H1 (cell line): ENCODE data around the gene LTBP4. TPM values are rescaled to one million over a fixed set of nuclear protein-coding genes. Genes with fewer than 3 reads are reported as not detected.

ENCODE experiments used
- CTCF ChIA-PET: fragments of 300-600 bp; sonication (Branson Sonifier 250); formaldehyde crosslinking; loops from one replicate; lab custom pipeline; 2021; ENCODE audit not compliant: partially characterized antibody; lab: Charles Lee
- POLR2A ChIA-PET: fragments of 300-600 bp; sonication (Branson Sonifier 250); formaldehyde crosslinking; loops from one replicate; lab custom pipeline; 2021; ENCODE audit warnings: inconsistent platforms; ENCODE audit not compliant: partially characterized antibody; lab: Charles Lee
- DNase-seq, 2 experiments: peaks; one replicate each; pipeline versions ENCODE4 v3.0.0 to v3.0.0-alpha.2; 2010 to 2022; ENCODE audit warnings: low spot score in 2 of 2, low read depth in 1 of 2, mixed read lengths in 1 of 2
- FAIRE-seq: peaks from 2 replicates; lab custom pipeline; 2011; peaks lifted over from hg19 to GRCh38; lab: Jason Lieb, UNC
- H2AFZ ChIP-seq: 2 replicates; pipeline ENCODE4 v1.8.1; 2012; ENCODE audit warnings: low read length, inconsistent platforms
- H2AK5ac ChIP-seq: 2 replicates; pipeline ENCODE4 v1.6.1; 2013; ENCODE audit warnings: low read depth, low read length
- H2BK120ac ChIP-seq: replicated peaks from 2 replicates; pipeline ENCODE3; 2013; ENCODE audit warnings: low read depth, low read length, inconsistent platforms
- H2BK12ac ChIP-seq: 2 replicates; pipeline ENCODE4 v1.6.1; 2013; ENCODE audit warnings: low read depth, low read length
- H2BK15ac ChIP-seq: 2 replicates; pipeline ENCODE4 v1.6.1; 2013; ENCODE audit warnings: low read length
- H2BK20ac ChIP-seq: 2 replicates; pipeline ENCODE4 v1.6.1; 2013; ENCODE audit warnings: low read length
- H2BK5ac ChIP-seq: 2 replicates; pipeline ENCODE4 v1.6.1; 2013; ENCODE audit warnings: low read depth, low read length
- H3K14ac ChIP-seq: 2 replicates; pipeline ENCODE4 v1.6.1; 2013; ENCODE audit warnings: inconsistent platforms; ENCODE audit not compliant: insufficient read length
- H3K18ac ChIP-seq: 2 replicates; pipeline ENCODE4 v1.6.1; 2013; ENCODE audit warnings: low read length; ENCODE audit errors: extremely low read depth
- H3K23ac ChIP-seq: 2 replicates; pipeline ENCODE4 v1.6.1; 2013; ENCODE audit warnings: inconsistent platforms; ENCODE audit not compliant: insufficient read length
- H3K23me2 ChIP-seq: 2 replicates; pipeline ENCODE4 v1.6.1; 2013; ENCODE audit warnings: low read depth, low read length
- H3K27ac ChIP-seq: 2 replicates; pipeline ENCODE4 v1.6.1; 2011; ENCODE audit warnings: low read depth, low read length, inconsistent platforms
- H3K27me3 ChIP-seq, 4 experiments: replicated peaks in 1 of 4; 1 replicate in 1 of 4; 2 replicates in 3 of 4; pipeline versions ENCODE4 v1.6.1 to v1.8.1; 2011 to 2013; ENCODE audit warnings: low read length in 3 of 4, mild to moderate bottlenecking in 3 of 4, inconsistent platforms in 2 of 4, mixed read lengths in 2 of 4, moderate library complexity in 1 of 4; ENCODE audit not compliant: control insufficient read depth in 3 of 4, insufficient read depth in 3 of 4; ENCODE audit errors: extremely low read depth in 1 of 4
- H3K36me3 ChIP-seq, 4 experiments: 2 replicates each; pipeline versions ENCODE4 v1.6.1 to v1.8.1; 2011 to 2013; ENCODE audit warnings: mild to moderate bottlenecking in 4 of 4, low read length in 3 of 4, moderate library complexity in 2 of 4, control low read depth in 1 of 4, inconsistent platforms in 1 of 4; ENCODE audit not compliant: insufficient read depth in 4 of 4, control insufficient read depth in 2 of 4
- H3K4ac ChIP-seq: replicated peaks from 2 replicates; pipeline ENCODE3; 2013; ENCODE audit warnings: low read length, low read depth, mixed read lengths, inconsistent platforms; ENCODE audit not compliant: insufficient read length
- H3K4me1 ChIP-seq, 4 experiments: replicated peaks in 1 of 4; 1 replicate in 1 of 4; 2 replicates in 3 of 4; pipeline versions ENCODE4 v1.6.1 to v1.8.1; 2011 to 2013; ENCODE audit warnings: low read length in 3 of 4, inconsistent platforms in 2 of 4, mixed read lengths in 1 of 4; ENCODE audit not compliant: insufficient read depth in 4 of 4, control insufficient read depth in 3 of 4
- H3K4me2 ChIP-seq, 2 experiments: 2 replicates each; pipeline versions ENCODE4 v1.6.1 to v1.8.1; 2011 to 2013; ENCODE audit warnings: low read depth in 2 of 2, low read length in 2 of 2, control low read depth in 1 of 2, inconsistent platforms in 1 of 2, mild to moderate bottlenecking in 1 of 2; ENCODE audit not compliant: insufficient read depth in 1 of 2
- H3K4me3 ChIP-seq, 4 experiments: fragments of 200-600, 300-600 bp in 1 of 4; sonication (generic), shearing (Covaris generic), sonication (Bioruptor Twin) in 1 of 4; 2 replicates each; pipeline versions ENCODE4 v1.5.1 to v1.8.1; 2011 to 2016; ENCODE audit warnings: low read length in 4 of 4, low read depth in 3 of 4, control low read depth in 2 of 4, inconsistent platforms in 2 of 4, mild to moderate bottlenecking in 2 of 4, mixed read lengths in 1 of 4, moderate library complexity in 1 of 4; ENCODE audit not compliant: insufficient read depth in 2 of 4; ENCODE audit errors: extremely low read depth in 1 of 4
- H3K56ac ChIP-seq: replicated peaks from 2 replicates; pipeline ENCODE3; 2013; ENCODE audit warnings: low read depth, mild to moderate bottlenecking, mixed read lengths, low read length, inconsistent platforms; ENCODE audit not compliant: insufficient read length
- H3K79me1 ChIP-seq: 2 replicates; pipeline ENCODE4 v1.6.1; 2013; ENCODE audit warnings: low read depth, low read length, control low read depth
- H3K79me2 ChIP-seq, 2 experiments: 2 replicates each; pipeline versions ENCODE4 v1.6.1 to v1.8.1; 2012 to 2013; ENCODE audit warnings: low read length in 2 of 2, mild to moderate bottlenecking in 2 of 2, inconsistent platforms in 1 of 2; ENCODE audit not compliant: insufficient read depth in 2 of 2, control insufficient read depth in 1 of 2
- H3K9ac ChIP-seq, 4 experiments: replicated peaks in 1 of 4; 1 replicate in 1 of 4; 2 replicates in 3 of 4; pipeline versions ENCODE4 v1.6.1 to v1.8.1; 2011 to 2013; ENCODE audit warnings: low read depth in 3 of 4, low read length in 3 of 4, control low read depth in 2 of 4, mild to moderate bottlenecking in 2 of 4, moderate library complexity in 2 of 4, inconsistent platforms in 1 of 4; ENCODE audit errors: extremely low read depth in 1 of 4
- H3K9me3 ChIP-seq, 2 experiments: 2 replicates each; pipeline versions ENCODE4 v1.6.1 to v1.8.1; 2012 to 2013; ENCODE audit warnings: mild to moderate bottlenecking in 2 of 2, moderate library complexity in 2 of 2, control low read depth in 1 of 2, inconsistent platforms in 1 of 2, low read depth in 1 of 2, low read length in 1 of 2, mixed read lengths in 1 of 2; ENCODE audit not compliant: insufficient read depth in 2 of 2
- H4K20me1 ChIP-seq, 2 experiments: replicated peaks in 1 of 2; 2 replicates each; pipeline versions ENCODE3 to v1.8.1; 2011 to 2013; ENCODE audit warnings: inconsistent platforms in 2 of 2, low read length in 2 of 2, mild to moderate bottlenecking in 1 of 2; ENCODE audit not compliant: insufficient read depth in 2 of 2, control insufficient read depth in 1 of 2
- H4K5ac ChIP-seq: 2 replicates; pipeline ENCODE4 v1.6.1; 2013; ENCODE audit warnings: low read length, low read depth, mixed read lengths, inconsistent platforms; ENCODE audit not compliant: insufficient read length
- H4K8ac ChIP-seq: 2 replicates; pipeline ENCODE4 v1.8.0; 2013; ENCODE audit warnings: mild to moderate bottlenecking, moderate library complexity, low read length, inconsistent platforms; ENCODE audit not compliant: insufficient read depth; ENCODE audit errors: extremely low read depth
- H4K91ac ChIP-seq: replicated peaks from 2 replicates; pipeline ENCODE3; 2013; ENCODE audit warnings: low read length, mixed read lengths, inconsistent platforms; ENCODE audit not compliant: insufficient read length
- ATF3 ChIP-seq: IDR thresholded peaks from 2 replicates; pipeline ENCODE4 v1.6.1; 2011; ENCODE audit warnings: low read depth, mild to moderate bottlenecking, low read length; ENCODE audit not compliant: insufficient read depth
- CREB1 ChIP-seq: IDR thresholded peaks from 2 replicates; pipeline ENCODE4 v1.6.1; 2012; ENCODE audit warnings: inconsistent platforms
- CTCF ChIP-seq, 3 experiments: IDR thresholded peaks; 1 replicate in 2 of 3; 2 replicates in 1 of 3; pipeline versions ENCODE4 v1.5.1 to v1.6.1; 2011; ENCODE audit warnings: low read length in 3 of 3, mild to moderate bottlenecking in 3 of 3, inconsistent platforms in 2 of 3, low read depth in 1 of 3, moderate library complexity in 1 of 3; ENCODE audit not compliant: insufficient read depth in 1 of 3; ENCODE audit errors: control extremely low read depth in 1 of 3
- JUND ChIP-seq: IDR thresholded peaks from 2 replicates; pipeline ENCODE4 v1.6.1; 2011; ENCODE audit warnings: mild to moderate bottlenecking, improper control_type of control experiment, low read length
- POLR2AphosphoS5 ChIP-seq: IDR thresholded peaks from 2 replicates; pipeline ENCODE4 v1.6.1; 2011; ENCODE audit warnings: low read depth, low read length
- RXRA ChIP-seq: IDR thresholded peaks from 2 replicates; pipeline ENCODE4 v1.6.1; 2011; ENCODE audit warnings: low read depth, mild to moderate bottlenecking, low read length, moderate library complexity; ENCODE audit not compliant: insufficient read depth
- SP1 ChIP-seq: IDR thresholded peaks from 2 replicates; pipeline ENCODE4 v1.6.1; 2011; ENCODE audit warnings: low read depth, low read length
- SP4 ChIP-seq: IDR thresholded peaks from 2 replicates; pipeline ENCODE4 v1.6.1; 2012; ENCODE audit warnings: low read length, inconsistent platforms
- YY1 ChIP-seq: IDR thresholded peaks from 2 replicates; pipeline ENCODE4 v1.6.1; 2011; ENCODE audit warnings: low read depth, mild to moderate bottlenecking, low read length
- ZNF274 ChIP-seq: IDR thresholded peaks from 2 replicates; pipeline ENCODE4 v1.7.0; 2012; ENCODE audit warnings: low read length, borderline replicate concordance; ENCODE audit errors: extremely low read depth
- WGBS, 2 experiments: shearing (Covaris generic) in 1 of 2; methylation state at CpG; one replicate each; pipeline versions ENCODE4 v1.1.6 to v1.1.7; 2013 to 2015; ENCODE audit warnings: low lambda C conversion rate in 2 of 2, mixed read lengths in 2 of 2, inconsistent platforms in 1 of 2, low coverage in 1 of 2, missing lambda C conversion rate in 1 of 2; ENCODE audit not compliant: insufficient replicate concordance in 2 of 2, insufficient coverage in 1 of 2, insufficient read length in 1 of 2; ENCODE audit errors: extremely low coverage in 1 of 2, missing lambda C conversion rate in 1 of 2; 5-methylcytosine and 5-hydroxymethylcytosine counted together
- polyA plus RNA-seq, 7 experiments: library from polyadenylated mRNA; depleted of rRNA in 3 of 7; stranded (reverse) in 5 of 7; unstranded in 2 of 7; fragments of >200 nt in 5 of 7; fragments of 200-250 nt in 2 of 7; gene quantifications; 1 replicate in 5 of 7; 2 replicates in 1 of 7; 4 replicates in 1 of 7; pipeline versions ENCODE4 v1.2.1 to v1.2.3, GENCODE V29; 2011 to 2013; ENCODE audit warnings: missing spikeins in 2 of 7, mixed read lengths in 2 of 7
- total RNA-seq: library from RNA; stranded (reverse); fragmentation: NEBNext Ultra II Directional; extraction: Animal tissue kit (Norgen Biotek cat#: 25700); gene quantifications from 2 replicates; pipeline ENCODE4 v1.2.1, GENCODE V29; 2021

The LTBP4 gene
- total and polyA plus RNA-seq, 2 of the 8 experiments (the other 6 are each of a cell fraction or from before 2014, with no cell fraction given): 54.5 to 77.1 TPM

DNA sequence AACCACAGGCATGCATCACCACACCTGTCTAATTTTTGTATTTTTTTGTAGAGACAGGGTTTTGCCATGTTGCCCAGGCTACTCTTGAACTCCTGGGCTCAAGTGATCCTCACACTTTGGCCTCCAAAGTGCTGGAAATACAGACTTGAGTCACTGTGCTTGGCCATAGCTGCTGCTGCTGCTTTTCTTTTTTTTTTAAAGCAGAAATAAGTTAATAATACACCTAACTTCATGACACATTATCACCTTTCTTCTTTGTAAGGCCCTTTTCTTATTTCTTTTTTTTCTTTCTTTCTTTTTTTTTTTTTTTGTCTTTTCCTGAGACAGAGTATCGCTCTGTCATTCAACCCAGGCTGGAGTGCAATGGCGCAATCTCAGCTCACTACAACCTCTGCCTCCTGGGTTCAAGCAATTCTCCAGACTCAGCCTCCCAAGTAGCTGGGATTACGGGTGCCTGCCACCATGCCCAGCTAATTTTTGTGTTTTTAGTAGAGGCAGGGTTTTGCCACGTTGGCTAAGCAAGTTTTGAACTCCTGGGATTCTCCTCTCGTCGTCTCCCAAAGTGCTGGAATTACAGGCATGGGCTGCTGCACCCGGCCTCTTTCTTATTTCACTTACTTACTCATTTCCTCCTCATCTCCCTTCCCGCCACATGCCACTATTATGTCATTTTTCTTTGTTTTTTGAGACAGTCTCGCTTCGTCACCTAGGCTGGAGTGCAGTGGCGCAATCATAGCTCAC lies 15.8 kb upstream of the LTBP4 start:
- no peak overlapping the region for H2AFZ ChIP-seq
- H2BK12ac ChIP-seq: no peak overlapping the region
- H3K9me3 ChIP-seq: no peaks in the 10 kb centered on the region
- no peak overlapping the region for H2BK15ac ChIP-seq
- FAIRE-seq: no peak
- H3K4ac ChIP-seq: no peak overlapping the region
- H3K27ac ChIP-seq: no peak overlapping the region
- H2BK120ac ChIP-seq: no peak overlapping the region
- no peak overlapping the region for H3K4me2 ChIP-seq
- no peak overlapping the region for H2BK5ac ChIP-seq
- no peak overlapping the region for H3K23ac ChIP-seq
- no peaks in the 10 kb centered on the region for H3K27me3 ChIP-seq
- H2BK20ac ChIP-seq: no peak overlapping the region
- H3K23me2 ChIP-seq: no peaks in the 10 kb centered on the region; the same call in 1 of the 2 replicates
- H3K79me1 ChIP-seq: no peaks in the 10 kb centered on the region
- no peak overlapping the region for H3K9ac ChIP-seq
- WGBS, 2 experiments: 92 to 100% methylated on average over 1 to 11 of the region's 11 CpGs
- no peaks in the 10 kb centered on the region for H3K4me1 ChIP-seq
- no peak overlapping the region for H3K14ac ChIP-seq
- H4K91ac ChIP-seq: no peak overlapping the region
- H4K20me1 ChIP-seq: peaks cover 0 to 7% of the 10 kb centered on the region in 2 experiments
- no peak overlapping the region for H3K56ac ChIP-seq
- H3K36me3 ChIP-seq: peaks cover 4 to 35% (median 21%) of the 10 kb centered on the region in 4 experiments; a peak in 7 of 8 replicates
- CTCF ChIA-PET: interaction anchor here (0.7 to 3.1 kb wide), 5 partner anchors 10 to 49 kb away, joined by 3 to 12 read pairs (median 4); no protein-coding TSS in a partner anchor
- H2AK5ac ChIP-seq: no peak overlapping the region
- DNase-seq: no peak
- H3K18ac ChIP-seq: no peak overlapping the region
- no peak overlapping the region for H4K8ac ChIP-seq
- H4K5ac ChIP-seq: no peak overlapping the region
- no peak overlapping the region for H3K4me3 ChIP-seq
- POLR2A ChIA-PET: no interaction called here
- no peaks in the 10 kb centered on the region for H3K79me2 ChIP-seq
- no peak for TF ChIP-seq YY1
- TF ChIP-seq POLR2AphosphoS5: no peak
- TF ChIP-seq CREB1: no peak
- TF ChIP-seq ATF3: no peak
- TF ChIP-seq CTCF (IDR thresholded peaks at IDR 0.05; ENCODE audit: control extremely low read depth in 1 of 3, insufficient read depth in 1 of 3, low read depth in 1 of 3, low read length in 3 of 3): no peak
- TF ChIP-seq SP4: no peak
- no peak for TF ChIP-seq ZNF274
- TF ChIP-seq RXRA: no peak
- no peak for TF ChIP-seq SP1
- TF ChIP-seq JUND: no peak
